VCaP (cell line): ENCODE measurements around the gene ADAM17.

ENCODE experiments used
- H3K27ac ChIP-seq: fragments of 450-650 bp; 2 replicates; pipeline ENCODE4 v1.5.1; 2017
- CTCF ChIP-seq: fragments of 450-650 bp; conservative IDR thresholded peaks from 2 replicates; pipeline ENCODE4 v1.5.1; 2017; ENCODE audit warnings: mild to moderate bottlenecking, moderate library complexity

Gene ADAM17

DNA sequence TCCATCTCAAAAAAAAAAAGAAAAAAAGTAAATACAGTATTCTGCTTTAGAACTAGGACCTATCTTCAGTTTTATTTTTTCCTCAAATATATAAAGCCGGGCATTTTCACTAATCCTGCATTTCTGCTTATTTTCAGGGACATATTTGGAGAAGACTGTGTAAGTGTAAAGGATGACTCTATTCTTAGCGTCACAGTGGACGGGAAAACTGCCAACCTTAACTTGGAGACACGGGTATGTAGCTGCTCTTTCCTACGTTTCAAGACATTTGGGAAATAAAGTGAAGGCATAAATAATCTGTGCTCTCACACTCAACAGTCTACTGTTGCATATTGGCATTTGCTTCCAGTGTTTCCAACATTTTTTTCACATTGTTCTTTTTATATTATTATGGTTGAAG lies 84.4 kb downstream of the ADAM17 start:
- TF ChIP-seq CTCF = no peak
- H3K27ac ChIP-seq = no peak overlapping the region

DNA sequence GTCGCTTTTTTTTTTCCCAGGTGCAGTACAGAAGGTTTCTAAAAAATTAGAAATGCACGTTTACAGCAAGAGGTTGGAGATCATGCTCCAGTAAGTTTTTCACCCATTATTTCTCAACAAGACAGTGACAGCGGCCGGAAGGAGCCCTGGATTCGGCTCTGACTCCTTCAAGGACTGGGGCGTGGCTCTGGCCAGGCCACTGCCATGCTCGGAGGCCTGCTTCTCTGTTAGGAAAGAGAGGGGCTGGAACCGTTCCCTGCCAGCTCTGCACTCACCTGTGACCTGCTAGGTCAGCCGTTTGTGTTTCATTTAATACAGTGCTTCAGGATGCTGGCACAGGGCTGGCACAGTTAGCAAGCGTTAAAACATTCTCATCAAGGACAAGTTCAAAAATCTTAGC lies 87.9 kb downstream of the ADAM17 start:
- TF ChIP-seq CTCF = no peak
- H3K27ac ChIP-seq = no peak overlapping the region

DNA sequence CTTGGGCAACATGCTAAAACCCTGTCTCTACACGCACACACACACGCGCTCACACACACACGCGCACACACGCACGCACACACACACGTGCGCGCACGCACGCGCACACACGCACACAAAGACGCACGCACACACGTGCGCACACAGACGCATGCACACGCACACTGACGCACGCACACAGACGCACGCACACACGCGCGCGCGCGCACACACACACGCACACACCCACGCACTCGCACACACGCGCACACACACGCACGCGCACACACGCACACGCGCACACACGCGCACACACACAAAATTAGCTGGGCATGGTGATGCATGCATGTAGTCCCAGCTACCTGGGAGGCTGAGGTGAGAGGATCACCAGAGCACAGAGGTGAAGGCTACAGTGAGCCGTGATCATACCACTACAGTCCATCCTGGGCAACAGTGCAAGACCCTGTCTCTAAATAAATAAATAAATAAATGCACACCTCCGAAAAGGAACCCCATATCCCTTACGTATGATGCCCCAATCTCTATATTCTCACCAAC lies 89.4 kb downstream of the ADAM17 start:
- no peak for TF ChIP-seq CTCF
- H3K27ac ChIP-seq = no peak overlapping the region

GRCh38 chr2:9465170-9465569 lies 90.5 kb downstream of the ADAM17 start:
- no peak overlapping the region for H3K27ac ChIP-seq

DNA sequence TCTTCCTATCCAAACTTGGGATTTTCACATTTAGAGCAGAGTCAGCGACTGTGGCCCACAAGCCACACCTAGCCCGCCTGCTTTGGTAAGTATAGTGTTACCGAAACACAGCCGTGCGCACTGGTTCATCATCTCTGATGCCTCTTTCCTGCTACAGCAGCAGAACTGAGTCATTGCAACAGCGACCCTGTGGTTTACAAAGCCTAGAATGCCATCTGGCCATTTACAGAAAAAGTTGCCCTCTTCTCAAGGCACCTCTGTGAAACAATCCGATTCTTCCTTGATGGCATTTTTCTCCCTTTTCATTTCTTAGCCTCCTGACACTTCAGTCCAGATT lies 92.0 kb downstream of the ADAM17 start:
- H3K27ac ChIP-seq = peak overlapping the region; percentile 64
- no peak for TF ChIP-seq CTCF

More at GRCh38 chr2:9465170-9465569, 90.5 kb downstream of the ADAM17 start:
- TF ChIP-seq CTCF = no peak

GRCh38 chr2:9462886-9463697 lies 92.5 kb downstream of the ADAM17 start:
- H3K27ac ChIP-seq = peak overlapping the region; percentile 64
- TF ChIP-seq CTCF = no peak

DNA sequence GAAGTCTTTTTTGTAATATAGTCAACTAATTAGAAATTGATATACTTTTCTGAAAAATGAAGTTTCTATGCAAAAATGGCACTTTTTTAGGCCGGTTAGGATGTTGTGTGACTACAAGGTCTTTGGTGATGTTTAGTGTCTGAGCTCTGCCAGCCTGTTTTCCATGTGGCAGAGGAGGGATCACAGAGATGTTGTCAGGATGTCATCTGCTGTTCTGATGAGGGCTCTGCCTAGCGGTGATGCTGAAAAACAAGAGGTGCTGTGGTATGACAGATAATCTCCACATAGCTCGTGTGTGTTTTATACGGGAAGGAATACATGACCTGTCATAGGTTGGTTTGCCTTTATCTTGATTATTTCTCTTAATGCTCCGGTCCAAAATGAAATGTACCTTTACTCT lies 93.3 kb downstream of the ADAM17 start:
- peak overlapping the region; percentile 64 for H3K27ac ChIP-seq
- TF ChIP-seq CTCF = no peak
